Lower leg skin (tissue), 4 donors: ENCODE data around the gene ZBED3. TPM values are rescaled to one million over a fixed set of nuclear protein-coding genes. Genes with fewer than 3 reads are reported as not detected.

Source experiments
- DNase-seq, 2 donors: peaks; one replicate each; pipeline ENCODE4 v3.0.0-alpha.2; 2019; ENCODE audit warnings: low spot score in 2 of 2
- H3K4me3 ChIP-seq: fragments of 200-600 bp; sonication (generic); 2 replicates; pipeline ENCODE4 v1.5.1; 2017; ENCODE audit warnings: mild to moderate bottlenecking, low read depth; ENCODE audit not compliant: poor library complexity, severe bottlenecking
- CTCF ChIP-seq, 3 donors: fragments of 450-650 bp; IDR thresholded peaks; one replicate each; pipeline ENCODE4 v1.5.1; 2016; ENCODE audit warnings: antibody characterized with exemption in 3 of 3, mild to moderate bottlenecking in 3 of 3, moderate library complexity in 2 of 3
- POLR2A ChIP-seq, 2 donors: fragments of 450-650 bp; IDR thresholded peaks; one replicate each; pipeline ENCODE4 v1.6.1; 2016 to 2017; ENCODE audit warnings: antibody characterized with exemption in 2 of 2, mild to moderate bottlenecking in 1 of 2, moderate library complexity in 1 of 2
- WGBS, 2 donors: methylation state at CpG; one replicate each; pipeline ENCODE4 v1.1.5; 2018; 5-methylcytosine and 5-hydroxymethylcytosine counted together
- intact Hi-C: fragments of 100-400 bp; cut with DNase I; formaldehyde crosslinking; loops from one replicate; pipeline ENCODE4 v1.15.0; 2023; ENCODE audit warnings: low total_unique reads
- total RNA-seq, 4 donors: library from RNA; depleted of rRNA; stranded (reverse); fragments of >200 nt; gene quantifications; one replicate each; pipeline ENCODE4 v1.1.0, GENCODE V29; 2016

Gene ZBED3
- total RNA-seq, 4 donors from 2014 or later: 1.1 to 5.6 (median 3.6) TPM

- H3K4me3 ChIP-seq: no peak overlapping the region
- TF ChIP-seq POLR2A (IDR thresholded peaks at IDR 0.05) (no peak), CTCF (IDR thresholded peaks at IDR 0.05) (no peak)
- intact Hi-C loops: no loop called here
- no peak for DNase-seq
- WGBS, 2 donors: 83 to 88% methylated on average over 7 of the region's 7 CpGs
Observed at GRCh38 chr5:77102549-77102948, 15.5 kb upstream of the ZBED3 start.

GRCh38 chr5:77101298-77101697 is 14.2 kb upstream of the ZBED3 start:
- H3K4me3 ChIP-seq: no peak overlapping the region
- no peak for DNase-seq
- intact Hi-C loops: no loop called here
- 61 to 83% methylated on average over 4 of the region's 4 CpGs for WGBS, 2 donors
- TF ChIP-seq CTCF (IDR thresholded peaks at IDR 0.05): no peak
- TF ChIP-seq POLR2A (IDR thresholded peaks at IDR 0.05): no peak

- TF ChIP-seq POLR2A (IDR thresholded peaks at IDR 0.05) (no peak), CTCF (IDR thresholded peaks at IDR 0.05) (no peak)
- intact Hi-C loops: no loop called here
- no peak overlapping the region for H3K4me3 ChIP-seq
- WGBS, 2 donors: 92 to 95% methylated on average over 4 of the region's 4 CpGs
- DNase-seq: no peak
Observed at GRCh38 chr5:77095189-77095588, 8.1 kb upstream of the ZBED3 start.

GRCh38 chr5:77087484-77088261 is 588 bp upstream of the ZBED3 start:
- intact Hi-C loops: no loop called here
- peak in 1 of 2 donors; percentile 53 for DNase-seq
- TF ChIP-seq POLR2A (IDR thresholded peaks at IDR 0.05) (no peak), CTCF (IDR thresholded peaks at IDR 0.05) (no peak)
- 19 to 22% methylated on average over 16 of the region's 16 CpGs for WGBS, 2 donors
- peak overlapping the region; percentile 62 for H3K4me3 ChIP-seq

- 1% methylated on average over 6 of the region's 6 CpGs for WGBS, 2 donors
- intact Hi-C loops: no loop called here
- H3K4me3 ChIP-seq: peak overlapping the region; percentile 62
- DNase-seq: no peak
- no peak for TF ChIP-seq POLR2A (IDR thresholded peaks at IDR 0.05)
- no peak for TF ChIP-seq CTCF (IDR thresholded peaks at IDR 0.05)
Observed at GRCh38 chr5:77086368-77086688, 757 bp downstream of the ZBED3 start.

- intact Hi-C loops: no loop called here
Observed at GRCh38 chr5:77083088-77083487, 4.0 kb downstream of the ZBED3 start.

More at GRCh38 chr5:77083088-77083487, 4.0 kb downstream of the ZBED3 start:
- no peak overlapping the region for H3K4me3 ChIP-seq
- WGBS, 2 donors: 86 to 90% methylated on average over 6 of the region's 6 CpGs
- no peak for DNase-seq
- no peak for TF ChIP-seq POLR2A (IDR thresholded peaks at IDR 0.05)
- TF ChIP-seq CTCF (IDR thresholded peaks at IDR 0.05): no peak
